KMS-11 (cell line): ENCODE results near the gene MIB2.

Source experiments
- H2AFZ ChIP-seq: fragments of 200-600 bp; sonication (generic); 2 replicates; pipeline ENCODE4 v1.6.1; 2016; ENCODE audit warnings: antibody characterized with exemption, mixed run types, low read depth
- H3K27ac ChIP-seq: fragments of 200-600 bp; sonication (generic); 2 replicates; pipeline ENCODE4 v1.6.1; 2016; ENCODE audit warnings: mild to moderate bottlenecking, mixed run types
- H3K27me3 ChIP-seq: fragments of 200-600 bp; sonication (generic); 2 replicates; pipeline ENCODE4 v1.6.1; 2017; ENCODE audit warnings: mild to moderate bottlenecking, low read depth, mixed run types, moderate library complexity; ENCODE audit not compliant: insufficient read depth
- H3K36me3 ChIP-seq: fragments of 200-600 bp; sonication (generic); 2 replicates; pipeline ENCODE4 v1.6.1; 2017; ENCODE audit warnings: mild to moderate bottlenecking, mixed run types; ENCODE audit not compliant: insufficient read depth
- H3K4me1 ChIP-seq: fragments of 200-600 bp; sonication (generic); 2 replicates; pipeline ENCODE4 v1.6.1; 2016; ENCODE audit warnings: mild to moderate bottlenecking, low read depth, mixed run types; ENCODE audit not compliant: poor library complexity, severe bottlenecking
- H3K4me2 ChIP-seq: fragments of 200-600 bp; sonication (generic); 2 replicates; pipeline ENCODE4 v1.7.0; 2016; ENCODE audit warnings: mild to moderate bottlenecking, mixed run types
- H3K4me3 ChIP-seq: fragments of 200-600 bp; sonication (generic); IDR thresholded peaks from 2 replicates; pipeline ENCODE4 v1.6.1; 2017; ENCODE audit warnings: low read depth, low read length, mixed read lengths; ENCODE audit not compliant: insufficient read depth
- H3K79me2 ChIP-seq: fragments of 200-600 bp; sonication (generic); 2 replicates; pipeline ENCODE4 v1.6.1; 2016; ENCODE audit warnings: low read depth, mixed run types; ENCODE audit not compliant: insufficient read depth
- H3K9ac ChIP-seq: fragments of 200-600 bp; sonication (generic); 2 replicates; pipeline ENCODE4 v1.6.1; 2016; ENCODE audit warnings: mild to moderate bottlenecking, mixed run types
- H4K20me1 ChIP-seq: fragments of 200-600 bp; sonication (generic); 2 replicates; pipeline ENCODE4 v1.6.1; 2016; ENCODE audit warnings: mild to moderate bottlenecking, mixed run types; ENCODE audit not compliant: insufficient read depth
- CTCF ChIP-seq: fragments of 200-600 bp; sonication (generic); conservative IDR thresholded peaks from 2 replicates; pipeline ENCODE4 v1.6.1; 2017; ENCODE audit warnings: low read depth, mild to moderate bottlenecking, antibody characterized with exemption, low read length, moderate library complexity, mixed read lengths

Gene MIB2

GRCh38 chr1:1665815-1666251 lies 50.5 kb downstream of the MIB2 start:
- Histone ChIP-seq H3K27me3 (no peaks in the 10 kb centered on the region), H3K4me3 (no peak overlapping the region), H3K4me2 (no peak overlapping the region), H2AFZ (no peak overlapping the region), H3K79me2 (no peaks in the 10 kb centered on the region), H3K9ac (no peak overlapping the region), H3K4me1 (no peaks in the 10 kb centered on the region), H4K20me1 (no peaks in the 10 kb centered on the region), H3K27ac (no peak overlapping the region), H3K36me3 (no peaks in the 10 kb centered on the region)
- TF ChIP-seq CTCF = peak; percentile 55

- Histone ChIP-seq H3K79me2 (no peaks in the 10 kb centered on the region), H3K4me2 (no peak overlapping the region), H3K9ac (no peak overlapping the region), H4K20me1 (no peaks in the 10 kb centered on the region), H2AFZ (no peak overlapping the region), H3K4me1 (no peaks in the 10 kb centered on the region), H3K4me3 (no peak overlapping the region), H3K36me3 (no peaks in the 10 kb centered on the region), H3K27me3 (no peaks in the 10 kb centered on the region), H3K27ac (no peak overlapping the region)
- no peak for TF ChIP-seq CTCF
Observed at GRCh38 chr1:1666526-1666925, 51.2 kb downstream of the MIB2 start.

- no peaks in the 10 kb centered on the region for H3K4me1 ChIP-seq
- no peak for TF ChIP-seq CTCF
- H3K9ac ChIP-seq = no peak overlapping the region
- no peak overlapping the region for H3K27ac ChIP-seq
- no peaks in the 10 kb centered on the region for H3K79me2 ChIP-seq
- no peak overlapping the region for H3K4me2 ChIP-seq
- no peaks in the 10 kb centered on the region for H3K27me3 ChIP-seq
- no peak overlapping the region for H2AFZ ChIP-seq
- H4K20me1 ChIP-seq = no peaks in the 10 kb centered on the region
- H3K4me3 ChIP-seq = no peak overlapping the region
- no peaks in the 10 kb centered on the region for H3K36me3 ChIP-seq
Observed at GRCh38 chr1:1669468-1670440, 54.5 kb downstream of the MIB2 start.

GRCh38 chr1:1670866-1671265 lies 55.6 kb downstream of the MIB2 start:
- H3K4me1 ChIP-seq = no peaks in the 10 kb centered on the region
- no peak overlapping the region for H3K9ac ChIP-seq
- no peaks in the 10 kb centered on the region for H3K27me3 ChIP-seq
- no peak overlapping the region for H2AFZ ChIP-seq
- no peak overlapping the region for H3K4me2 ChIP-seq
- no peaks in the 10 kb centered on the region for H4K20me1 ChIP-seq
- H3K4me3 ChIP-seq = no peak overlapping the region
- no peak overlapping the region for H3K27ac ChIP-seq
- no peak for TF ChIP-seq CTCF
- H3K79me2 ChIP-seq = no peaks in the 10 kb centered on the region
- no peaks in the 10 kb centered on the region for H3K36me3 ChIP-seq
